HG02885 (cell line): ENCODE results near the gene NECAB2.

ENCODE experiments used
- ATAC-seq: cut with Tn5 transposase; IDR thresholded peaks from one replicate; pipeline ENCODE4 v1.9.1; 2021; ENCODE audit warnings: mild to moderate bottlenecking; ENCODE audit not compliant: unreplicated experiment, poor library complexity

NECAB2 gene

GRCh38 chr16:84015399-84015798, 47.4 kb downstream of the NECAB2 start:
- ATAC-seq, result no peak

GRCh38 chr16:84016477-84016876, 48.4 kb downstream of the NECAB2 start:
- no peak for ATAC-seq

GRCh38 chr16:84018710-84019109, 50.7 kb downstream of the NECAB2 start:
- no peak for ATAC-seq

DNA sequence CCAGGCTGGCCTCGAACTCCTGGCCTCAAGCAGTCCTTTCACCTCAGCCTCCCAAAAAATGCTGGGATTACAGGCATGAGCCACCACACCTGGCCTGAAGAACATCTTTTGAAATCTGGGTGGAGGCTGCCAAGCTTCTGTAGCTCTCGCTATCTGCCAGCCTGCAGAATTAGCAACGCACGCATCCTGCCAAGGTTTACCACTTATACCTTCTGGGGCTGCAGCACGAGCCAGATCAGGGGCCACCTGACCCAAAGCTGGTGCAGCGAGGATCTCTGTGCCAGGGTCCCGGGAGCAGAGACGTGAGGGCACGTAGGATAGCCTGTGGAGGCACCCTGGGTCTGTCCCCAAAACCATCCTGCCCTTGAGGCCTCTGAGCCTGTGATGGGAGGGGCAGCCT, 52.3 kb downstream of the NECAB2 start:
- ATAC-seq, result no peak

DNA sequence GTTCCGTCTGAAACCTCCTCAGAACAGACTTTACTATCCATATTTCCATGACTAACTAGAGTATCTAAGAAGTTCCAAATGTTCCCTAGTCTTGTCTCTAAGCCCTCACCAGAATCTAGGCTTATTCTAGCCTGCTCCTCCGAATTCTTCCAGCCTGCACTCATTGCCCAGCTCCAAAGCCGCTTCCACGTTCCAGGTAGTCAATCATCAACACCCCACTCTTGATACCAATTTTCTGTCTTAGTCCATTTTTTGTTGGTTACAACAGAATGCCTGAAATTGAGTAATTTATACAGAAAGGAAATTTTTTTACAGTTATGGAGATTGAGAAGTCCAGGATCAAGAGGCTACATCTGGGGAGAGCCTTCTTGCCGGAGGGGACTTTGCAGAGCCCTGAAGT, 53.4 kb downstream of the NECAB2 start:
- no peak for ATAC-seq

DNA sequence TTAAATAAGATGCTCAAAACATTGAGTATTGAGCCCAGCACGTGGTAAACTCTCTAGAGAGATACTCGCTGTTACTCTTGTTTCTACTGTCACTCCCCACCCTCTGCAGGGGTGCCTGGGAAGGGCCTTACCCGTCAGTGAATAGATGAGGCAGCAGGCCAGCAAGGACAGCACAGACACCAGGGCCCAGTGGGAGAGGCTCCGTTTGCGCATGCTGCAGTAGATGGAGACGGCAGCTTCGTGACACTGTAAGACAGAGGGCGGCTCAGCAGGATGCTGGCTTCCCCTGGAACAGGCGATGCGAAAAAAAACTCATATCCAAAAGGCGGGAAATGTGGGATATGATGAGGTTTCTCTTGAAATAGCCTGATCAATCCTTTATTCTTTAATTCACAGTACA, 54.6 kb downstream of the NECAB2 start:
- ATAC-seq, result no peak

- ATAC-seq, result no peak
These were observed 56.8 kb downstream of the NECAB2 start for GRCh38 chr16:84024854-84025253.

GRCh38 chr16:84026606-84027005, 58.6 kb downstream of the NECAB2 start:
- no peak for ATAC-seq

DNA sequence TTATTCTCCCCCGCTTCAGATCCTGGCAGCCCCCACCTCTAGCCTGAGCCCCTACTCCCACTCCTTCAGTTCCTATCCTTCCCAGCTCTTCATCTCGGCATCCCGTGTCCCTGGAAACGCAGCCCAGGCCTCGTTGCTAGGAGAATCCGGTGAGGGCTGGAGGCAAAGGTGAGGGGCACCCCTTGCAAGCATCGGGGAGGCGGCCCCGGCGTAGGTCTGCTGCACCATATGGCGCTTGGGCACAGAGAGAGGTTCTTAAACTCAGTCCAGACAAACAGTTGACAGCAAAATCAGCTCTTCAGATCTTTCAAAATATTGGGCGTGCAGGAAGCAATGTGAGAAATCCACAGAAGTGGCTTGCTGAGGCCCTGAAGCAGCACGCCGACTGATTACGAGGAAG, 59.6 kb downstream of the NECAB2 start:
- ATAC-seq, result no peak

DNA sequence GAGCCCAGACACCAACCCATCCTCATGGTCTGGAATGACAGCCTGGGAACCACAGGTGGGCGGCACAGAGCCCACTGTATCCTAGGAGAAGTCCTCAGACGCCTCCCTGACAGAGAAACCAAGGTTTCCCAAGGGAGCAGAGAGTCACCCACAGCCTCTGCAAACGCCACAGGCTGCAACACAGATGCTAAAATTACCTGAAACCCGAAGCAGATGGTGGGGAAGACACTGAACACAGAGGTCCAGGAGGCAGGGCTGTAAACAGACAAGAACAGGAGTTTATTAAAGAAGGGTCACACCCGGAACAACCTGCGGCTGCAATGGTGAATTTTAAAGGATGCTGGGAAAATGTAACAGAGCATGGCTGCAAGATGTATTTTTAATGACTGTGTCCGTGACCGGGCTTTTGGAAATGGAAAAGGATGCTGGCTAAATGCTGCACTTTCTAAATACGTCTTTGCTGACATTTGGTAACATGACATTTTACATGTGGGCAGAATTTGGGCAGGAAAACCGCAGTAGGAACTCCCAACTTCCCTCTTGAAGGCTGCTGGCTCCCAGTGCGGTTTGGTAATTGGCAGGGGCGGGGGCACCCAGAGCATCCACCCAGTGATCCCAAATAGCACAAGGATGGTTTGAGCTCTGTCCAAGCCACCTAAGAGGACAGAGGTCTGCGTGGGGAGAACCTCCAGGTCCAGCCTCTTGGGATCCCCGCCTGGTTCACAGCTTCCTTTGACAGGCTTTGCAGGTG, 61.4 kb downstream of the NECAB2 start:
- no peak for ATAC-seq

DNA sequence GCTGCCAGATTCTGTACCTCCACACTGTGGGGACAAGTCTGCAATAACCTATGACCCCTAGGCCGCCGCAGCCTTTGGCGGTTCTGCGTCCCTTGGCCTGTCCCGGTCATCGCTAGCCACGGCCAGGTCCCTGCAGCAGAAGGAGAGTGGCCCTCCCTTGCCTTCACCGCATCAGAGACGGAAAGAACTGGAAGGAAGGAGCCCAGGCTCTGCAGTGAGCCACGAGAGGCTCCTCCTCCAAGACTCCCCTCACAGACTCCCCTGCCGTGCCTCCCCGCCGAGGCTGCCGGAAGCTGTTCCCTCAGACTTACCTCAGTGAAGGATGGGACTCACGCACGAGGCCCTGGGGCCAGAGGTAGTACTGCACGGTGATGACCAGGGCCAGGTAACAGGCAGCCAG, 63.5 kb downstream of the NECAB2 start:
- ATAC-seq, result no peak

- ATAC-seq, result no peak
These were observed 64.6 kb downstream of the NECAB2 start for GRCh38 chr16:84032458-84033178.

GRCh38 chr16:84033251-84034195, 65.5 kb downstream of the NECAB2 start:
- no peak for ATAC-seq

DNA sequence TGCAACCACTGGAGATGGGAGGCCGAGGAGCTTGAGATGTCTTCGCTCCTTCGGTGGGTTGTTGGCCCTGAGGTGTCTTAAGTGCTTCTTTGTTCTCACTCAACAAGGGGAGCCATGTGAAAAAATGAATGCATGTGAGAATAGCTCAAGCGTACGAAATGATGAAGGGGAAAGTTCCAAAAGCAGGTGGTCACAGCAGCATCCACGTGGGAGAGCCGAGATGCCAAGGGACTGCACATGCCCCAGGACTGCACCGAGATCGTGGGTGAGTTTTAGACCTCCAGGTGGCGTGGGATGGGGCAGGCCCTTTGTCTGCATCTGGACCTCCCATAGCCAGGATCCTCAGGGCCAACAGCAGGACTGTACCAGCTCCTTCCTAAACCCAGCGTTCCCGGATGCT, 66.5 kb downstream of the NECAB2 start:
- ATAC-seq, result no peak

- ATAC-seq, result no peak
These were observed 68.1 kb downstream of the NECAB2 start for GRCh38 chr16:84036131-84036530.

DNA sequence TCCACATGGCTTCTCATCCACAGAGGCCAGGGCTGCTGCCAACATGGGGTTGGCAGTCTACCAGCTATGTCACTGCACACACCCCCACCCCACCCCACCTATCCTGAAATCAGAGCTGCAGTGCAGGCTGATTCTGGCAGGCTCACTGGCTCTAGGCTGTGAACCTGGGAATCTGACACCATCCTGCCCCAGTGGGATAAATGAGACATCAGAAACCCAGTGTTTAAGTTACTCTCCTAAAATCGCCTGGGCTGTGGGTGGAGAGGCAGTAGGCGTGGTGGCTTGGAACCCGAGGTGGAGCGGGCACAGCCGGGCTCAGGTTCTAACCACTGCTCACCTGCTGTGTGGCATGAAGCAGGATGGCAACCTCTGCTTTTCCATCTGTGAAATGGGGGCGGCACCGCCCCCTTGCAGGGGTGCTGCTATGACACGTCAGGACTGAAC, 69.0 kb downstream of the NECAB2 start:
- no peak for ATAC-seq

GRCh38 chr16:84038469-84038868, 70.4 kb downstream of the NECAB2 start:
- ATAC-seq, result no peak

DNA sequence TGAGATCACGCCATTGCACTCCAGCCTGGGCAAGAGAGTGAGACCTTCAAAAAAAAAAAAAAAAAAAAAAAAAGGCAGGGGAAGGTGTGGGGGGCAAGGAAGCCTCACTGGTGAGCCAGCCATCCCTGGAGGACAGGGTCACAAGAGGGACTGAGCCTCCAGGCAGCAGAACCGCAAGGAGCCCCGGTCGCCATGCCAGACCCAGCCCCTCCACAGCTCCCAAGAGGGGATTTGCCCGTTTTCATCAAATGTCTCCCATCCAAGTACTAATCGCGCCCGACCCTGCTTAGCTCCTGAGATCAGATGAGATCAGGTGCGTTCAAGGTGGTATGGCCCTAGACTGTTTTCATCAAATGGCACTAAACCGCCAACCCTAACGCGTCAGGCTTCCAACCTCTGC, 71.7 kb downstream of the NECAB2 start:
- ATAC-seq, result no peak

GRCh38 chr16:84040226-84040822, 72.3 kb downstream of the NECAB2 start:
- ATAC-seq, result no peak
